ENCODE measurements around the gene AMH.
"Not testable (repeated sequence)": the region's sequence is repeated elsewhere in the genome, so short reads cannot be mapped to it uniquely, and the experiment has no call there.

Gene AMH

GRCh38 chr19:2270423-2271233 lies 21.5 kb downstream of the AMH start:
- peak; percentile 87 for DNase-seq (ENCODE audit: low read depth)

GRCh38 chr19:2271234-2272103 lies 22.3 kb downstream of the AMH start:
- DNase-seq (ENCODE audit: low read depth) = peak; percentile 93

GRCh38 chr19:2273356-2274184 lies 24.4 kb downstream of the AMH start:
- peak; percentile 76 for DNase-seq (ENCODE audit: low read depth)

GRCh38 chr19:2274185-2274711 lies 25.1 kb downstream of the AMH start:
- peak; percentile 37 for DNase-seq (ENCODE audit: low read depth)

GRCh38 chr19:2274931-2275535 lies 25.9 kb downstream of the AMH start:
- DNase-seq (ENCODE audit: low read depth) = peak; percentile 77

- DNase-seq (ENCODE audit: low read depth) = no peak
These were observed 26.7 kb downstream of the AMH start for GRCh38 chr19:2275588-2276428.

GRCh38 chr19:2276429-2276986 lies 27.4 kb downstream of the AMH start:
- DNase-seq (ENCODE audit: low read depth) = no peak

GRCh38 chr19:2277138-2277537 lies 28.0 kb downstream of the AMH start:
- DNase-seq (ENCODE audit: low read depth) = no peak

- DNase-seq (ENCODE audit: low read depth) = no peak
These were observed 29.5 kb downstream of the AMH start for GRCh38 chr19:2278459-2279158.

- no peak for DNase-seq (ENCODE audit: low read depth)
These were observed 31.6 kb downstream of the AMH start for GRCh38 chr19:2280633-2281264.

- not testable (repeated sequence) for DNase-seq (ENCODE audit: low read depth)
These were observed 32.3 kb downstream of the AMH start for GRCh38 chr19:2281265-2282061.

GRCh38 chr19:2282062-2282861 lies 33.1 kb downstream of the AMH start, which contains the start of gene PEAK3:
PEAK3 (minus strand) TSS chr19:2282175; CDS start chr19:2280931, 1,244 bp downstream.
- peak; percentile 72 for DNase-seq (ENCODE audit: low read depth)

- DNase-seq (ENCODE audit: low read depth) = no peak
These were observed 33.7 kb downstream of the AMH start for GRCh38 chr19:2282862-2283237.

- no peak for DNase-seq (ENCODE audit: low read depth)
These were observed 34.8 kb downstream of the AMH start for GRCh38 chr19:2283835-2284507.

GRCh38 chr19:2286402-2287140 lies 37.4 kb downstream of the AMH start:
- DNase-seq (ENCODE audit: low read depth) = no peak
